Breast epithelium (tissue), 3 donors: ENCODE data around the gene PERP.

Experiments used
- POLR2A ChIP-seq: fragments of 450-650 bp; IDR thresholded peaks from one replicate; pipeline ENCODE4 v1.6.1; 2016; ENCODE audit warnings: antibody characterized with exemption, mild to moderate bottlenecking, moderate library complexity
- TF ChIP-seq, protein P1 (sequence below), 3 donors: fragments of 450-650 bp; IDR thresholded peaks; one replicate each; pipeline ENCODE4 v1.5.1; 2016 to 2017; ENCODE audit warnings: antibody characterized with exemption in 3 of 3, mild to moderate bottlenecking in 3 of 3, moderate library complexity in 3 of 3

- TF ChIP-seq, protein P1, sequence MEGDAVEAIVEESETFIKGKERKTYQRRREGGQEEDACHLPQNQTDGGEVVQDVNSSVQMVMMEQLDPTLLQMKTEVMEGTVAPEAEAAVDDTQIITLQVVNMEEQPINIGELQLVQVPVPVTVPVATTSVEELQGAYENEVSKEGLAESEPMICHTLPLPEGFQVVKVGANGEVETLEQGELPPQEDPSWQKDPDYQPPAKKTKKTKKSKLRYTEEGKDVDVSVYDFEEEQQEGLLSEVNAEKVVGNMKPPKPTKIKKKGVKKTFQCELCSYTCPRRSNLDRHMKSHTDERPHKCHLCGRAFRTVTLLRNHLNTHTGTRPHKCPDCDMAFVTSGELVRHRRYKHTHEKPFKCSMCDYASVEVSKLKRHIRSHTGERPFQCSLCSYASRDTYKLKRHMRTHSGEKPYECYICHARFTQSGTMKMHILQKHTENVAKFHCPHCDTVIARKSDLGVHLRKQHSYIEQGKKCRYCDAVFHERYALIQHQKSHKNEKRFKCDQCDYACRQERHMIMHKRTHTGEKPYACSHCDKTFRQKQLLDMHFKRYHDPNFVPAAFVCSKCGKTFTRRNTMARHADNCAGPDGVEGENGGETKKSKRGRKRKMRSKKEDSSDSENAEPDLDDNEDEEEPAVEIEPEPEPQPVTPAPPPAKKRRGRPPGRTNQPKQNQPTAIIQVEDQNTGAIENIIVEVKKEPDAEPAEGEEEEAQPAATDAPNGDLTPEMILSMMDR (IDR thresholded peaks at IDR 0.05): no peak
- no peak for TF ChIP-seq POLR2A
Observed at GRCh38 chr6:138089325-138089724, 17.9 kb downstream of the PERP start.
